Effector CD4-positive, alpha-beta T cell (primary cell): ENCODE data around the gene AKR1C1.
"Not testable (repeated sequence)": the region's sequence is repeated elsewhere in the genome, so short reads cannot be mapped to it uniquely, and the experiment has no call there.

Experiments used
- DNase-seq: peaks from one replicate; pipeline ENCODE4 v3.0.0-alpha.2; 2020

Gene AKR1C1

DNA sequence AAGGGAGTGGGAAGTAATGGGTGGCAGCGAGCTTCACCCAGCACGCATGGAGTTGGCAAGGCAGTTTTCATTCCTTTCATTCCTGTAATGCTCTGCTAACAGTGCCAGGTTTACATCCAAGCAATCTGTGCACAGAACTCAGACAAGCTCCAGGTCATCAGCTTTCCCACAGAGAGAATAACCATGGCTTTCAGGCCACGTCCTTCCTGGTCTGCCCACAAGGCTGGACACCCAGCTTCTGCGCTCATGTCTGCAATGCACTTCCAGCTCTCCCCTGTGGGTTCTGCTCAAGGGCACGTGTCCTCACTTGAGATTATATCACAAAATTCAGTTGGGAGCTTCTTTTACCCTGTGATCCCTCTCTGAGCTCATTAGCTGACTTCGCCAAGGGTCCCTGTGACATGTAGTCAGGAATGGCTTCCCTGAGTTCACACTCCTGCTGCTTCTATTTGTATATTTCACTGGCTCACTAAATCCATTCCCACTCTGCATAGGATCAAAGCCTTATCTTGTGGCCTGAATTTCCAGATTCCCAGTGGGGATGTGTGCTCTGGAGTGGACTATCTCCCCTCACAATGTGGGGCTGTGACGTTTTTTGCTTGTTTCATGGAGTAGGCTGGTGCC, 21.9 kb downstream of the AKR1C1 start:
- no peak for DNase-seq

GRCh38 chr10:4988000-4988641, 24.9 kb downstream of the AKR1C1 start:
- DNase-seq, result not testable (repeated sequence)

DNA sequence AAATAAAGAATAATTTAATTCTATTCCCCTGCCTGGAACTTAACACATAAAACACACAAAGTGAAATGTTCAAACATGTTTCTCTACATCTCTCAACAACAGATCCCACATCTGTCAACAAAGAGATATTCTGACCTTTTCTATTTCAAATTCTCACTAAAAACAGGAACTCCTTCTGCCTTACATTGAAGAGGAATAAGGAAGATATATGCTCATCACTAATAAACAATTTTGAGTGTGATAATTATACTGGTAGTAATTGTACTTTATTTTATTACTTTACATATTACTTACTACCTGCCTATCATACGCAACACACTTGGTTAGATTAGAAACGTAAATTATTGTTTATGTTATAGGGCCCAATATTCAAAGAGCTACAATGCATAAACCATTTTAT, 27.0 kb downstream of the AKR1C1 start:
- no peak for DNase-seq

DNA sequence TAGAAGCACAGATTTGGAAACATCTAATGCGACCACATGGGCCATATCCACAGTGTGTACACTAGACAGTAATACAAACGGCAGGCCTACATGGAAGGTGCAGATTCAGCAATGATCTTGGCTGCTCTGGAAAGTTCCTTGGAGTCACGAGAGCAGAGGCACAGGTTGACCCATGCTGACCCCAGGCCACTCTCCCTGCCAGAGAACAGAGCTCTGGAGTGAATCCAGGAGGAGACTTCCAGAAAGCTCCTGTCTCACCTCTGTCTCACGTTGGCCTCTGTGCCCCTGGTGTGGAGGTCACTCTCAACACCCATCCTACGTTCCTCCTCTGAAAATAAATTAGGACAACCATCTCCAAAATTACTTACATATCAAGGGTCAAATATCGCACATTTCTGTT, 28.2 kb downstream of the AKR1C1 start:
- DNase-seq, result not testable (repeated sequence)

DNA sequence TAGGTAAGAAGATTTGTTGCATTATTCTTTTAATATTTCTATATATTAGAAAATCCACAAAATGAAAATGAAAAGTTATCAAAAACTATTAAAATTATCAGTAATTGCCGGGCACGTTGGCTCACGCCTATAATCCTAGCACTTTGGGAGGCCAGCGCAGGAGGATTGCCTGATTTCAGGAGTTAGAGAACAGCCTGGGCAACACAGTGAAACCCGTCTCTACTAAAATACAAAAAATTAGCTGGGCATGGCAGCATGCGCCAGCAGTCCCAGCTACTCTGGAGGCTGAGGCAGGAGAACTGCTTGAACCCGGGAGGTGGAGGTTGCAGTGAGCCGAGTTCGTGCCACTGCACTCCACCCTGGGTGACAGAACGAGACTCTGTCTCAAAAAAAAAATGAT, 29.3 kb downstream of the AKR1C1 start:
- DNase-seq, result not testable (repeated sequence)

DNA sequence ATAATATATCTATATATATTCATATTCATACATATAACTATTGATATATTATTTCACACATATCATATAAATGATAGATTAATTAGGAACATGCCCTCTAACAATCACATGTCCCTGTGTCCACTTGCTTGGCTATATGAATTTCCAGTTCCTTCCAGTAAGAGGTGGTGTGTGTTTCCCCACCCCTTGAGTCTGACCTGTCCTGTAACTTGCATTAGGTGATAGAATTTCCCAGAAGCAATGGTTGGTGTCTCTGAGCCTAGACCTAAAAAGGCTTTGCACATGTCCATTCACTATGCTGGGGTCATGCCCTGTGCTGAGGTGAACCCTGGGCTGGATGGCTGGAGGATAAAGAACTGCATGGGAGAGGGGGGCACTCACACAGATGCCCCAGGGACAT, 31.0 kb downstream of the AKR1C1 start:
- not testable (repeated sequence) for DNase-seq

DNA sequence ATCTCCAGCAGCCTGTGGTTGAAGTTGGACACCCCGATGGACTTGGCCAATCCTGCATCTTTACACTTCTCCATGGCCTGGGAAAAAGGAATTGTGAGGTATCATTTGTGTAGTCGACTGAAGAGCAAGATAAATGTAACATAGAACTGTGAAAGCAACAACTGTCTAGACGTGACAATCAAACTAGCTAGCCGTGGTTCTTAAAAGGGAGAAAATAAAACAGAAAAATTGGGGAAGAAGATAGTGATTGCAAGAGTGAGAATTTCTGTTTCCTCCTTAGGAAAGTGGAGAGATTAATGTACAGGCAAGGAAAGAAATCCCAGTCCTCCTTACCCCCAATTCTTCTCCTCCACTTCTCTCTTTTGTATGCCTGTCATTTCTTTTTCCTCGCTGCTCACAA, 35.5 kb downstream of the AKR1C1 start:
- DNase-seq, result no peak

DNA sequence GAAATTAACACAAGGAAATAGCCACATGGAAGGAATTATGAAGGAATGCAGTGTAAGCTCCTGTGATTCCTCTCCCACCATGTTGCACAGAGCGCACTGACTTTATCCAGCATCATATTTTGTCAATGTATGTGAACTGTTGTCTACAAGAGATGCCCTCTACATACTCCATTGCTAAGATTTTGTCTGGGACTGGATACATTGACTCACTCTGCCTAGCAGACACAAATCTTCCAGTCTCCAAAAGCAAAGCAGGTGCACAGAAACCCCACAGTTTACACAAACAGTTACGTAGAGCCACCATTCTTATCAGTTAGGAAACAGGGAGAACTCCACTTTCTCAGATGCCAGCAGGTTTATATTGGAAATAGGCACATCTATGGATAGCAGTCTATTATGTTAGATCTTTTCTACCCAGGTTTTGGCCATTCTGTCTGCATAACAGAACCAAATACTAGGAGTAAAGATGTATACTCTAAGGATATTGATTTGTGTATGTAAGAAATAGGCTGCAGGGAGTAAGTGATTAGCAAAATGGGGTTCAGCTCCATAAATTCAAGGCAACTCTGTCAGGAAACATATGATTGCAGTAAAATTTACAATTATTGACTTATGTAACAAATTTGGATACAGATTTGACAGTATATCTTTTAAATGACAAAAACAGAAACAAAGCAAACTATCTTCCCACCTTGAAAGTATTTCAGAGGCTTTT, 39.0 kb downstream of the AKR1C1 start:
- DNase-seq, result no peak

DNA sequence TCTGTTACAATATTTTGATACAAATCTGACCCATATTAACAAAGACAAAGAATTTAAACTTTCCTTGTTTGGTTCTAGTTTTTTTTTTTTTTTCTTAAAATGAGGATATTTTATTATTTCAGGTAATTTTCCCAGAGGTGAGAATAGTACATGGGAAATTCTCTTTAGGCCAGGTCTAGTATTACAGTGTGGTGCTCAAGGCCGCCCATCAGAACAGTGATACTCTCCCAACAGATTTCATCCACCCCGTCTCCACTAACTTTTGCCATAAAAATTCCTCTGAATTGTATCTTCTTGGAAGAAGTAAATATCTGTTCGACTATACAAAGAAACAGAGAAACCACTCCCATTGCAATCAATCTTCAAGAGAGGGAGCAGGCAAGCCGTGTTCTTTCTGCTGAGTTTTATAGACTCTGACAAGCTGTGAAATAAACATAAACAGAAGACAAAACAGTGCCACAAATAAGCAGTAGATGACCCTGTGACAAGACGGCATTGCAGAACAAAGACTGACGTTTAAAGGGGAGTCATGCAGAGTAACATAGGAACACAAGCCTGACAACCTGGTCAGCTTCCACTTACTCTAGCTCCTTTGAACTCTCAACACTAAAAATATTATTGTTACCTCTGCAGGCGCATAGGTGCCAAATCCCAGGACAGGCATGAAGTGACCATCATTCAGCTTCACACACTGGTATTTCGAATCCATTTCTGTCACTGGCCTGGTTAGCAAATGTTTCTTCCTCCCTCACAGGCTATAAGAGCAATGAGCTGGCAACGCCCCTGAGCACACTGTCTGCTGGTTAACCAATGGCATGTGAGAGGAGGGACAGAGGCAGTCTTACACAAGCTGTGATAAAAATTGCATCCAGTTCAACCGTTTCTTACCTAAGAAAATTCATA, 40.2 kb downstream of the AKR1C1 start, which contains the start of gene AKR1C2:
Gene AKR1C2 (minus strand): TSS at position 731 of the 903 bp plus-strand sequence. CDS start 22 bp downstream, at position 709.
- DNase-seq, result not testable (repeated sequence)

DNA sequence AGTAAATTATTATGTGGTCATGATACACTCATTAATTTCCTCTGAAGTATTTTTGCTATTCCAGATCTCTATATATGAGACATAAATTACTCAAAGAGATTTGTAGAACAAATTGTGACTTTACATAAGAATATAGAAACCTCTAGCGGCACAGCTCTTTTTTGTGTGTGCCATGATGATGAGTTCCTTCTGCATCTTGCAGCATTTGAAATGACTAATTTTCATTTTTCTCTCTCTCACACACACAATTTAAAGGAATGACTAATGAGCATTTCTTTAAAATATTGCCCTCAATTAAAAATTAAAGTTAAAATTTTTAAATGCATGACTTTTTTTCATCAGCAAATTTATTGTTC, 40.8 kb downstream of the AKR1C1 start:
- DNase-seq, result not testable (repeated sequence)

DNA sequence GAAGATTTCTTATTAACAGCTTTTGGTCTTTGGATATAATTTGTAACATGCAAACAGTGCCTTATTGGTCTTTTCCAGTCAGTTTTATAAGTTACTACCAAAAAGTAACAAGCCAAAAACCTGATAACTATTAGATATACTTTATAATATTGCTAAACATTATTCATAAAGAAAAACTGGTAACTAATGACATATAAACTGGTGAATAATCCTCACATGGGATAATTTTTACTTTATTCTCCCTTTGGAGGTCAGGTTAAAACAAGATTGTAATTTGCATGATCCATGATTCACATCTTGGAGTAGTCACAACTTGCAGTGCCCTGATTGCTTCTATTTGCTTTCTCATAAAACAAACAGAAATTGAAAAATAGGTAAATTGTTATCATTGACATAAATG, 41.3 kb downstream of the AKR1C1 start:
- DNase-seq, result not testable (repeated sequence)

- not testable (repeated sequence) for DNase-seq
Measured at GRCh38 chr10:5008857-5009548, 45.8 kb downstream of the AKR1C1 start.

DNA sequence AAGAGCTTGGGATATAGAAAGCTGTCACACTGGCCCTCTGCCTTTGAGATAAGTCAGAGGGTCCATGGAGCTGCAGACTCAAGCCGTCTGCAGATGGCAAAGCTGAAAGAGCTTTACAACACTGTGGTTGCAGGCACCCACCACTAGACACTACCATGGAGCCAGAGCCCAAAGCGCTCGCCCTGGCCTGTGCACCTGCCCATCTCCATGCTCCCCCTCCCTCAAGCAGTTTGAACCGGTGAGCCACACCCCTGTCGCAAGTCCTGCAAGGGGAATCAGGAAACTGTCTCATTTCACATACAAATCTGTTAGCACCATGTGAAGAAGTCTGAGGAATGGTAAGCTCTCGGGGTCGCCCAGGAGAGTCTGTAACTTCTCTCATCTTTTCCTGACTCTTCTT, 46.8 kb downstream of the AKR1C1 start:
- not testable (repeated sequence) for DNase-seq

- DNase-seq, result not testable (repeated sequence)
Measured at GRCh38 chr10:5011392-5011791, 48.2 kb downstream of the AKR1C1 start.

GRCh38 chr10:5012595-5012994, 49.4 kb downstream of the AKR1C1 start:
- no peak for DNase-seq

DNA sequence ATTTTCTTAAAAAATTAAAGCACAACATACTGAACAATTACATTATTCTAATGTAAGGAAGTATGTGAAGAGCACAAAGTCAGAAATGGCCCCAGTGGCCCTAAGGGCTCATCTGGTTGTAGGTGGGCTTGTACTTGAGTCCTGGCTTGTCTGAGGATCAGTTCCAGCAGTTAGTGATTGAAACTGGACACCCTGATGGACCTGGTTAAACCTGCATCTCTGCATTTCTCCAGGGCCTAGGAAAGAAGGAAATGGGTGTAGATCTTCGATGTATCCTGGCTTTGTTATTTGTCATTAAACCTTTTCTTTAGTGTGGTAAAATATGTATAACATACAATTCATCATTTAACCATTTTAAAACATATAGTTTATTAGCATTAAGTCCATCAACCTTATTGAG, 50.2 kb downstream of the AKR1C1 start:
- DNase-seq, result no peak

DNA sequence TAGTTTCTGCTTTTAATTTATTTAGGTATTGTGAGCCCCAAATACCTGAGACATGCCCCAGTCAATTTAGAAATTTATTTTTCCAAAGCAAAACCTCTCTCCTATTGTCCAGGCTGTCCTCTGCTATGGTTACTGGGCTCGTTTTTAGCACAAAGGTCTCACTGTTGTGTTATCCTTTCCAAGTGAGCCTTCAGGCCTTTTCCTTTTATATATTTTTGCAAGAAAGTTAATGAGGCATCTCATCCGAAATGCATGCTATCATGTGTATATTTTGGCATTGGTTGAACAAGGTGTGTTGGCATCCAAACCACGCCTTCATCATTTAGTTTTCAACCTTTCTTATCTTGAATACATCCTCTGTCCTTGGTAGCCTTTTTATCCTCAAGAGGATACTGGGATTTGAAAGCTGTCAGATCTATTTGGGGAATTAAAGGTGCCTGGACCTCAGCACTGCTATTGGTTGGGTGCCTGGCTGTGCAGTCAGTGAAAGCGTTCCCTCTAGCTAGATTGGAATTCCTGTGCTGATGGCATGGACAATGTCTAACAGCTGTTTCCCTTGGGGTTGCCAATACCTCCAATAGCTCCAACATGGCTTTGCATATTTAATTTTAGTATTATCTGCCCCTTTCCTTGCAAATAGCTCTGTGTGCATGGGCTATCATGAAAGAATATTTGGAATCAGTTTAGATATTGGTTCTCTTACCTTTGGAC, 51.1 kb downstream of the AKR1C1 start:
- not testable (repeated sequence) for DNase-seq

DNA sequence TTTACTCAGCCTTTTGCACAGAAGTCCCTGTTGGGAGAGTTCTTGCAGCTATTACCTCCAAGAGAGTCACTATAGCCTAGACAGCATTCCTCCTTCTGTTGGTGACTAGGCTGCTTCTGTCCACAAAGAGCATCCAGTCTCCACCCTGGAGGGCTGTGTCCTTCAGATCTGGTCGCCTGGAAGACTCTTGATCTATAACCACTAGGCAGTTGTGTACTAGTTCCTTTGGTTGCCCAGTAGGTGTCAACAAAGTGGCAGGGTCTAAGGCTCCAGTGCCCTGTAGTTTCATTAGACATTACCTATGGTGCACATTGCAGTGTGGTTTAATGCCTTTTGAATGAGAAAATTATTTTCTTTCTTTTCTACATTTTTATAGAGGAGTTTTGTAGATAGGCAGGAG, 51.7 kb downstream of the AKR1C1 start:
- no peak for DNase-seq

GRCh38 chr10:5018134-5018533, 54.9 kb downstream of the AKR1C1 start:
- DNase-seq, result no peak

GRCh38 chr10:5018671-5019277, 55.6 kb downstream of the AKR1C1 start:
- DNase-seq, result not testable (repeated sequence)
